ENCODE results near the gene PBX4. TPM values are rescaled to one million over a fixed set of nuclear protein-coding genes. Genes with fewer than 3 reads are reported as not detected.

Gene PBX4
- polyA plus RNA-seq, 1 experiment, result 0.63 TPM

GRCh38 chr19:19547674-19548336, 70.7 kb downstream of the PBX4 start:
- Histone ChIP-seq H3K4me3 (ENCODE audit: low read depth, low read length) (no peak overlapping the region), H3K27me3 (ENCODE audit: control insufficient read depth, insufficient read depth, low read length) (peaks cover 11% of the 10 kb centered on the region), H3K9me3 (ENCODE audit: control insufficient read depth, insufficient read depth, low read length) (peaks cover 35% of the 10 kb centered on the region; the same call in 1 of the 2 replicates), H3K27ac (ENCODE audit: low read depth, low read length) (no peak overlapping the region)
- ChIA-PET POLR2A (no interaction called here), CTCF (interaction anchor here (1.6 kb wide), 1 partner anchor 16 kb away, joined by 6 read pairs; no protein-coding TSS in a partner anchor)
- no peak for TF ChIP-seq CTCF (IDR thresholded peaks at IDR 0.05; ENCODE audit: low read depth, low read length)
- DNase-seq (ENCODE audit: low read depth, low spot score), result no peak

- TF ChIP-seq CTCF (IDR thresholded peaks at IDR 0.05; ENCODE audit: low read depth, low read length), result no peak
- H3K4me3 ChIP-seq (ENCODE audit: low read depth, low read length), result no peak overlapping the region
- H3K27me3 ChIP-seq (ENCODE audit: control insufficient read depth, insufficient read depth, low read length), result peaks cover 11% of the 10 kb centered on the region
- ChIA-PET POLR2A (no interaction called here), CTCF (interaction anchor here (1.0 to 1.6 kb wide), 2 partner anchors 8 to 15 kb away, joined by 4 to 6 read pairs; no protein-coding TSS in a partner anchor)
- peaks cover 35% of the 10 kb centered on the region; the same call in 1 of the 2 replicates for H3K9me3 ChIP-seq (ENCODE audit: control insufficient read depth, insufficient read depth, low read length)
- H3K27ac ChIP-seq (ENCODE audit: low read depth, low read length), result no peak overlapping the region
- no peak for DNase-seq (ENCODE audit: low read depth, low spot score)
These were observed 71.7 kb downstream of the PBX4 start for GRCh38 chr19:19546751-19547162.

- H3K27me3 ChIP-seq (ENCODE audit: control insufficient read depth, insufficient read depth, low read length), result peaks cover 16% of the 10 kb centered on the region
- no peak for TF ChIP-seq CTCF (IDR thresholded peaks at IDR 0.05; ENCODE audit: low read depth, low read length)
- ChIA-PET POLR2A (no interaction called here), CTCF (interaction anchor here (1.0 kb wide), 1 partner anchor 9 kb away, joined by 4 read pairs; no protein-coding TSS in a partner anchor)
- no peak for DNase-seq (ENCODE audit: low read depth, low spot score)
- H3K9me3 ChIP-seq (ENCODE audit: control insufficient read depth, insufficient read depth, low read length), result peaks cover 39% of the 10 kb centered on the region; the same call in 1 of the 2 replicates
- H3K27ac ChIP-seq (ENCODE audit: low read depth, low read length), result no peak overlapping the region
- H3K4me3 ChIP-seq (ENCODE audit: low read depth, low read length), result no peak overlapping the region
These were observed 72.8 kb downstream of the PBX4 start for GRCh38 chr19:19545707-19546106.

- Histone ChIP-seq H3K4me3 (ENCODE audit: low read depth, low read length) (no peak overlapping the region), H3K9me3 (ENCODE audit: control insufficient read depth, insufficient read depth, low read length) (peaks cover 39% of the 10 kb centered on the region; the same call in 1 of the 2 replicates), H3K27ac (ENCODE audit: low read depth, low read length) (no peak overlapping the region), H3K27me3 (ENCODE audit: control insufficient read depth, insufficient read depth, low read length) (peaks cover 15% of the 10 kb centered on the region)
- no peak for DNase-seq (ENCODE audit: low read depth, low spot score)
- CTCF ChIA-PET, result no interaction called here
- TF ChIP-seq CTCF (IDR thresholded peaks at IDR 0.05; ENCODE audit: low read depth, low read length), result no peak
- POLR2A ChIA-PET, result no interaction called here
These were observed 73.4 kb downstream of the PBX4 start for GRCh38 chr19:19544954-19545591.

All from AG04450 (cell line).